Cerebellar cortex (tissue), 1 donor: ENCODE data around the gene MIX23.

ENCODE experiments used
- DNase-seq: peaks from one replicate; pipeline ENCODE4 v3.0.0-alpha.2; 2015; ENCODE audit warnings: low spot score

MIX23 gene

GRCh38 chr3:122351612-122352011 lies 31.4 kb downstream of the MIX23 start:
- no peak for DNase-seq

GRCh38 chr3:122350814-122351418 lies 32.1 kb downstream of the MIX23 start:
- no peak for DNase-seq

GRCh38 chr3:122349171-122349570 lies 33.9 kb downstream of the MIX23 start:
- no peak for DNase-seq

- DNase-seq = no peak
Observed at GRCh38 chr3:122343654-122344053, 39.4 kb downstream of the MIX23 start.

GRCh38 chr3:122342803-122343202 lies 40.2 kb downstream of the MIX23 start:
- no peak for DNase-seq

GRCh38 chr3:122332551-122332950 lies 50.5 kb downstream of the MIX23 start:
- no peak for DNase-seq

GRCh38 chr3:122331886-122332285 lies 51.1 kb downstream of the MIX23 start:
- DNase-seq = no peak

GRCh38 chr3:122325769-122326168 lies 57.3 kb downstream of the MIX23 start:
- no peak for DNase-seq

GRCh38 chr3:122324871-122325323 lies 58.1 kb downstream of the MIX23 start, which contains the start of gene CSTA:
Gene CSTA, plus strand, starts transcription at chr3:122325248. Its CDS starts 45 bp downstream, at chr3:122325293.
- no peak for DNase-seq

- no peak for DNase-seq
Observed at GRCh38 chr3:122322095-122323075, 60.6 kb downstream of the MIX23 start.

GRCh38 chr3:122318620-122319019 lies 64.4 kb downstream of the MIX23 start:
- no peak for DNase-seq

GRCh38 chr3:122316368-122316767 lies 66.7 kb downstream of the MIX23 start:
- DNase-seq = no peak

GRCh38 chr3:122315619-122316018 lies 67.4 kb downstream of the MIX23 start:
- no peak for DNase-seq

- no peak for DNase-seq
Observed at GRCh38 chr3:122314228-122314876, 68.7 kb downstream of the MIX23 start.

- no peak for DNase-seq
Observed at GRCh38 chr3:122313281-122313680, 69.8 kb downstream of the MIX23 start.

GRCh38 chr3:122312826-122313225 lies 70.2 kb downstream of the MIX23 start:
- no peak for DNase-seq

GRCh38 chr3:122310361-122310760 lies 72.7 kb downstream of the MIX23 start:
- DNase-seq = no peak
